ENCODE measurements around the gene MCTP1.
A peak's percentile ranks its signal among the peaks of the same experiment; 100 is the strongest.
"Not testable (repeated sequence)": the region's sequence is repeated elsewhere in the genome, so short reads cannot be mapped to it uniquely, and the experiment has no call there.

Gene MCTP1

DNA sequence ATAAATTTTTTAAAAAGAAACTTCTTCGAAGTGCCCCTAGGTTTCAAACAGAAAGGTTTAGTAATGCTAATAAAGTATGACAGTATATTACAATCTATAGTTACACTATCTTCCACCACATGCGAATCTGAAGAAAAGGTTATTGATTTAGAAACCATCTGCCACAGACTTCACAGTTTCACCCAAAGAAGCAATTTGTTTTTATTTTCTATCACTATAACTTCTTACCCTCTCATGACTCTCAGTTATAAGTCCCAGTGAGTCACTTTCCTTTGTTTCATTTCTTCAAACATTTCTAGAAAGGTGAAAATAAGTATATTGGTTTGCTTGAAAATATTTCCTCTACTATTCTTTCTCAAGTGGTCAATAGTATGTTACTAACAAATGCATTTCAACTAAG lies 93.6 kb downstream of the MCTP1 start:
- DNase-seq (ENCODE audit: low spot score) (no peak), FAIRE-seq (no peak)

DNA sequence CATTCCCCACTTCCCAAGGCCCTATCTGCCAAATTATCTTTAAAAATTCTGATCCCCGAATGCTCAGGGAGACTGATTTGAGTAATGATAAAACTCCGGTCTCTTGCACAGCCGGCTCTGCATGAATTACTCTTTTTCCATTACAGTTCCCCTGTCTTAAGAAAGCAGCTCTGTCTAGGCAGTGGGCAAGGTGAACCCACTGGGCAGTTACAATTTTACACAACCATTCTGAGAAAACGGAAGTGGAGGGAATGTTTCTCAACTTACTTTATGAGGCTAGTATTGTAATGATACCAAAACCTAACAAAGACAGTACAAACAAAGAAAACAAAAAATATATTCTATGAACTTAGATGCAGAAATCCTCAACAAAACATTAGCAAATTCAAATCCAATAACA lies 100.0 kb downstream of the MCTP1 start:
- no peak for DNase-seq (ENCODE audit: low spot score)
- FAIRE-seq: no peak

DNA sequence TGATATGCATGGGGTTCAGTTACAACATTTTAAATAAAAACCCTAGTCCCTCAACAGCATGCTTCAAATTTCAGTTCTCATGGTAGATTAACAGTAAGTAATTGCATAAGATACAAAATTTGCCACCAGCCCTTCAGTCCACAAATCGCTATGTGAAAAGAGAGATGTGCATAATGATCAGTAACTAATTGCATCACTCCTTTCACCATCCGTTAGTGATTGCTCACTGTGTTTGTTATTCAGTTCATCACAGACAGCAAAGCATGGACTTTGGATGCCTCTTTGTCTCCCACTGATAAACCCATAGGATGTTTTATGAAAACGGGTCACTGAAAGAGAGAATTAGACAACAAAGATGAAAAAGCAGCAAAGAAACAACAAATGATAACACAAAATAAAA lies 103.2 kb downstream of the MCTP1 start:
- no peak for DNase-seq (ENCODE audit: low spot score)
- FAIRE-seq: no peak

DNA sequence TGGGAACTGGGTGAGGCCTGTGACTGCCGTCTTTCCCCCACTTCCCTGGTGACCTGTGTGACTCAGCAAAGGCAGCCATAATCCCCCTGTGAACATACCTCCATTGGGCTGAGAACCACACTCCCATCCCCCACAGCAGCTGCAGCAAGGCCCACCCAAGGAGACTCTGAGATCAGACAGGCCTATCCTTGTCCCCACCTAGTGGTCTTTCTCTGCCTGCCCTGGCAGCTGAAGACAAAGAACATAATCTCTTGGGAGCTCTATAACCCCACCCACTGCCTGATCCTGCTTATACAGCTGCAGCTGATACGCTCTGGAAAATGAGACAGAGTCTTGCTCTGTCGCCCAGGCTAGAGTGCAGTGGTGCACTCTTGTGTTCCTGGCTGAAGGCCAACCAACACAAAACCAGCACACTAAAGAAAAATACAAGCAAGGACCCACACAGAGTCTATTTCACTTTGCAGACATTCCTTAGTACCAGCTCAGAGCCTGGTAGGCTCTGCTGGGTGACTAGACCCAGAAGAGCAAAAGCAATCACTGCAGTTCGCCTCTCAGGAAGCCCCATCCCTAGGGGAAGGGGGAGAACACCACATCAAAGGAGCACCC lies 106.7 kb downstream of the MCTP1 start:
- DNase-seq (ENCODE audit: low spot score): peak; percentile 64
- no peak for FAIRE-seq

DNA sequence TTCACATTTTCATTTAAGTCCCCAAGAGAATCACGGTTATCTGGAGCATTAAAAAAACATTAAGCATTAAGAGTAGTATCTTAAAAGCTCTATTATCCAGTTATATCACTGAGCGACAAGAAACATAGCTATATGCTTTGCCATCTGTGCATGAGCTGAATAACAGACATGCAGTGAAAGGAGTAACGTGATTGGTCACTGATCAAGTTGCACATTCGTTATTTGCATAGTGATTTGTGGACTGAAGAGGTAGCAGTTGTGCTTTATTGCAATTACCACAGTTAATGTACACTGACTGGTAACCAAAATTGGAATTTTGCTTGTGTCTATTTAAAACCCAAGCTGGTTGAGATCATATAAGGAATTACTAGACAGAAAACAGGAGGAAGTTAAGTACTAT lies 107.4 kb downstream of the MCTP1 start:
- DNase-seq (ENCODE audit: low spot score): peak; percentile 4
- no peak for FAIRE-seq

DNA sequence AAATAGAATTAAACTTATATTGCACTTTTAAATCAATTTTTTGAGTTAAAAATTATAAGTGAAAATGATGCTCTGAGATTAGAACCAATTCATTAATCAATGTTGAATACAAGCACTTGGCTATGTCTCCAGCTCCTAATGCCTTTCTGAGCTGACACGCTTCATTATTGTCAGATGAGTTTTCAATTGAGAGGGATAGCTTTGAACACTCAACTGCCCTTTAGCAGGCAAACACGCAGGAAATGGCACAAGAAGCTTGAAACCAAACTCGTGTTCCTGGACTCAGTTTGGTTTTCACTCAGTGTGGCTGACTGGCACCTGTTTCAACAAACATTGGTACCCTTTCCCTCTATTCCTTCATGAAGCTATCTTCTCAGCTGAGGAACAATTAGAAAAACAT lies 109.8 kb downstream of the MCTP1 start:
- DNase-seq (ENCODE audit: low spot score) (no peak), FAIRE-seq (no peak)

DNA sequence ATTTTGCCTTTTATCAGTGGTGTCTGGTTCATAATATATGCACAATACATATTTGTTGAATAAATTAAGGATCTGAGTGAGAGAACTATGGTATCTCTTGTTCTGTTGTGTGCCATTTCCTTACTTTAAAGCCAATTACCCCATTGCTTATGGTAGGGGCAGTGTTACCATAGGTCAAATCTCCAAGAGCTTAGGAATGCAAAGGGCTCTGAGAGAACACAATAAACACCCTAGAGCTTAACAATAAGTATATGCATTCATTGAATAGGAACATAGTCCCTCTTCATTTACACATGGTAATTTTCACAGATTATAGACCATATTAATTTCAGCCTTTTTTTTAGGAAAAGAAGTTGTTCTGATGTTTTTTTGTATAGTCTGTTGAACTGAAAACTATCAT lies 112.2 kb downstream of the MCTP1 start:
- DNase-seq (ENCODE audit: low spot score) (no peak), FAIRE-seq (no peak)

DNA sequence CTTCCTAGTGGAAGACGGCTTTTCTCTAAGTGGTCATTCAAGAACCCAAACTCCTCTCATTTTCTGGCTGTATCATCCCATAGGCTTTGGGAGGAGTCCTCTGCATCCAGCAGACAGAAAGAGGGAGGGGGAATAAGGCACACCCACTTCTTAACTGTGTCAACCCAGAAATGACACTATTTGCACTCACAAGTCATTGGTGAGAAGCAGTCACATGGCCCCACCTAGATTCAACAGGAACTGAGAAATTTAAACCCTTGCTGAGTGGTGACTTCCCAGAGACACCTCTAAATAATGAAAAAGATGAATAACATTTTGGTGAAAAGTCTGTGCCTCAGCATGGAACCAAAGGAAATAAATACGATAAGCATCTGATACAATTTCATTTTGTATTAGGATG lies 120.0 kb downstream of the MCTP1 start:
- FAIRE-seq (no peak), DNase-seq (ENCODE audit: low spot score) (no peak)

DNA sequence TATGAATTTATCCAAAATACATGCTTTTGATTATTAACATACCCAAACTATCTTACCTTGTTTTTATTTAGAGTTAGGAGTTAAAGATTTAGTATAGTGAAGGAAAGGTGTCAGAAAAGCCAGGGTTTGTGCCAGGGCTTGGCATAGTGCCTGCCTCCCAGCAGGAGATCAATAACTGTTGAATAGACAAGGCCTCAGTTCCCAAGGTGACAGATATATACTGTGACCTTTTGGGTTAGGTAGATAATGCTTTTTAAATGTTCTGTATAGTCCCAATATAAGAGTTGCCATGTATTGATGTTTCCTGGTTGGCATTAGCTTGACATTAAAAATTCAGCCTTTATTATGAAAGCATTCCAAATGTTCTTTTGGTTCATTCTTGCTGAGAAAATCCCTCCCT lies 121.8 kb downstream of the MCTP1 start:
- DNase-seq (ENCODE audit: low spot score) (no peak), FAIRE-seq (no peak)

DNA sequence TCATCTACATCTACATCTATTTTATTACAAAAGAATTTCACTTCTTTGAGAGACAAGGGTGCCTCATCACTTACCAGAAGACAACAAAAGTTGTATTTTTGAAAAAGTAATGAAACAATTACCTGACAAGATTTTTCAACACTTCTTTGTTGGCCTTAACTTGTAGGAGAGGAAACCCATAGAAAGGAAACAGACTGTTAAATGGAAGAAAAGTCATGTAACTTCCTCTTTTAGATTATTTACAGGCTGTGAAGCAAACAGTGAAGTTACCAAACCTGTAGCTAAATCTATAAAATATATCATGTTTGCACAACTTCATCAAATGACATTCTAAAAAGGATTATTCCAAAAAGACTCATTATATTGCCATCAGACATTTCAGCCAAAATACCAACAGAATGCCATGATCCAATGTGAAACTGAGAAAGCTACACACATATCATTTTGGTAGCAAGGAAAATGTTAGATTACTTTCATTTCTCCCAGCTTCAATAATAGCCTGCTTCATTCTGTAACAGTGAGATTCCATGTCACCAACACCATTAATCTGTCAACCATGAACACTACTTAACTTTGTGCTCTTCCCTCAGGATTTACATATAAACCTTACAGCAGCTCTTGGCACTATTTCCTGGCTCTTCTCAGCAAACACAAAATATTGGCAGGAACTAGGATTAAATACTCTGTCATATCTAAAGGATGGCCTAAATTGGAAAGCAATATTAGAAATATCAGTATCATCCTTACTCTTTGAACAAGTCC lies 122.5 kb downstream of the MCTP1 start:
- FAIRE-seq: no peak
- DNase-seq (ENCODE audit: low spot score): no peak

DNA sequence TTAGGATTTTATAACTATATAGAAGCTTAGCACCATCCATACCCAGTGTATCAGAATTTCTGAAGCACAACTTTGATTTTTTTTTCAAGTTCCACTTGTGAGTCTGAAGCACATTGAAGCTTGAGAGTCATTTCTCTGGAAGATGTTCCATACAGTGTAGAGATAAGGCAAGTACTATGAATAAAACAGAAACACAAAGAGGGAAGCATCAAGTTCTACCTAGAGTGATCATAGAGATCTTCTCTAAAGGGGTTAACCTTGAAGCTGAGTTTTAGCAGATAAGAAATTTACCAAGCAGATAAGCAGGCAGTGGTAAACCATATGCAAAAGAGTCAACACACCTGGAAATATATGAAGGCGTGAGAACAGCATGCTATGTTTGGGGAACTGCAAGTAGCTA lies 125.3 kb downstream of the MCTP1 start:
- DNase-seq (ENCODE audit: low spot score): no peak
- FAIRE-seq: no peak

DNA sequence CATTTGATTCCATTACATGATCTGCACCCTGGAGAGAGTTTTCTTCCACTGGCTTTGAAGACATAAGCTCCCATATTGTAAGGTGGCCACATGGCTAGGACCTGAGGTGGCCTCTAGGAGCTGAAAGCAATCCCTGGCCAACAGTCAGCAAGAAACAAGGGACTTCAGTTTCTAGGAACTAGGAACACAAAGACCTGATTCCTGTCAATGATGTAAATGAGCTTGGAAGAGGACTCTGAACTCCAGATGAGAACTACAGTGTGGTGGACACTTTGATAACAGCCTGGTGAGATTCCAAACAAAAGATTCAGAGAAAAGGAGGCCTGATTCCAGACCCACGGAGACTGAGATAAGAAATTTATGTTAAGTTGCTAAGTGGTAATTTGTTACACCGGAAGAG lies 129.0 kb downstream of the MCTP1 start:
- FAIRE-seq: no peak

DNA sequence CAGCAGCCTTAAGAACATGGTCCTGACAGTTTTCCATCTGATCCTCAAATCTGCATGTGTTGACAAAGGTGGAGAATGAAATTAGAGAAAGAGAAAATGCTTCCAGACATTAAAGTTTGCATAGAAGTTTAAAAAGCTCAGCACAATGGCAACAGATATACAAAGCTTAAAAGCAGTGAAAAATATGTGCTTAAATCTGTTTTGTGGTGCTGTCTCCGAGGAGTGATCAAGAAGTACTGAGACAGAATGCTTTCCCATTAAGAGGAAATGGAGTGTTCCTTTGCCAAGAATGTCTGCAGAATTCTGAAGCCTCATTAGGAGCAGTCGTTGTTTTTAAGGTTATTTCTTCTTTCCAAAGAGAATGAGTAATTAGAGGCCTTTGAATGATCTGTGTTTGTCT lies 131.4 kb downstream of the MCTP1 start:
- no peak for FAIRE-seq
- no peak for DNase-seq (ENCODE audit: low spot score)

More for the DNA sequence above, 129.0 kb downstream of the MCTP1 start:
- DNase-seq (ENCODE audit: low spot score): no peak

DNA sequence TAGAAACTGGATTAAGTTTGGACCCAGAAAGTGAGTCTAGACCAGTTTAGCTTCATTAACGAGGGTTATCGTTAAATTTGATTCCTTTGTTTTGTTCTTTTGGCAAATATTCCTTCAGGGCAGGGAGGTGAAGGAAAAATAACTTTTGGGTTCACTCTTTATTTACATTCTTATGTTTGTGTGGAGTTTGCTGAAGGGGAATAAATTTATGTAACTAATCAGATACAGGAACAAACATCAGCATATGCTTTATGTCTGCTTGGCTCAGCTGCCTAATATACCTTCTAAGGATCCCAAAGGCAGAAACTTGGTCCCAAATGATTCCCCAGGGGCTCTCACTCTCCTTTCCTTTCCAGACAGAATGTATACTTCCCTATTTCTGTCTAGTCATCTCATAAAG lies 132.4 kb downstream of the MCTP1 start:
- no peak for DNase-seq (ENCODE audit: low spot score)
- no peak for FAIRE-seq

DNA sequence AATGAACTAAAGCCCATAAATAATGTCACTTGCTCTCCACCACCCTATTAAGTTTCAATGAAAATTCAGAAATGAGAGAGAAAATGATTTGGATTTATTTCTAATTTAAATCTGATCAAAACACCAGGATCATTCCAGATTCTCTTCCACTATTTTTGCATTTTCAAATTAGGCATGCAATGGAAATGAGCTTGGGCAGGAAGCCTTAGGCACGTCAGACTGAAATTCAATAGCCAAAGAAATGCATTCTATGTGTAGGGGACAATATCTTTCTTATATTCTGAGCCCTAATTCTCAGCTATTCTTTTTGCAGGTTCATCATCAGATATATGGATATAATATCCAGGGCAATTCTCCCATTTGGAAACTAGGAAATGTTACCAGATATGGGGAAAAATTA lies 132.8 kb downstream of the MCTP1 start:
- FAIRE-seq: no peak

DNA sequence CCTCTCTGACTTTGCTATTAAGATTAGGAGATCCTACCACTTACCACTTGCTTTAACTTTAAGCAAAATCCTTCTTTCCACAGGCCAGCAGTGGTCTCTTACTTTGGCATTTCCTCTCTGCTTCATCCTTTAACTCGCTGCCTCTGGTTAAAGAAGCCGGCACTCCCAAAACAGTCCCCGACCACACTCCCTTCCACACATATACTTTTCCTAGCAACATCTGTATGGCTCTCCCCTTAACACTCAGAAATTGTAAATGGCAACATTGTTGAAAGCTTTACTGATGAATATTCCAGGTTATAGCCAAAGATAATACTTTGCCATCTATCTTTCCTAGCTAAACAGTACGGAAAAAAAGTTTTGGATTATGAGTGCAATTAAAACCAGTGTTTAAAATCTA lies 133.2 kb downstream of the MCTP1 start:
- DNase-seq (ENCODE audit: low spot score): no peak
- FAIRE-seq: no peak

More for the DNA sequence above, 132.8 kb downstream of the MCTP1 start:
- DNase-seq (ENCODE audit: low spot score): no peak

DNA sequence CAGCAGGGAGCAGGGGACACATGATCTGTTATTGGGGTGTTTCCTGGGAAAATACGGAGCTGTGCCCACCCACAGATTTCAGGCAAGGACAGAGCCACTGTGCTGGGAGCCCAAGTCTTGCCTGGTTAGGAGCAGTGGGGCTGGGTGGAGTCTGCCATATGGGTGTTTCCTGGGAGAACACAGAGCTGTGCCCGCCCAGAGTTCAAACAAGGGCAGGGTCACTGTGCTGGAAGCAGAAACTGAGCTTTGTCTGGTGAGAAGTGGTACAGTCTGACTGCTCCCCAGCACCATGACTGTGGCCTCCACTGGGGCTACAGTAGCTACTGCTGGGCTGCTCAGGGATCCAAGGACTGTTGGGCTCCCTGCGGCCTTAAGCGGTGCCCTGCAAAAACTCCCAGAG lies 135.5 kb downstream of the MCTP1 start:
- no peak for FAIRE-seq
- DNase-seq (ENCODE audit: low spot score): no peak

DNA sequence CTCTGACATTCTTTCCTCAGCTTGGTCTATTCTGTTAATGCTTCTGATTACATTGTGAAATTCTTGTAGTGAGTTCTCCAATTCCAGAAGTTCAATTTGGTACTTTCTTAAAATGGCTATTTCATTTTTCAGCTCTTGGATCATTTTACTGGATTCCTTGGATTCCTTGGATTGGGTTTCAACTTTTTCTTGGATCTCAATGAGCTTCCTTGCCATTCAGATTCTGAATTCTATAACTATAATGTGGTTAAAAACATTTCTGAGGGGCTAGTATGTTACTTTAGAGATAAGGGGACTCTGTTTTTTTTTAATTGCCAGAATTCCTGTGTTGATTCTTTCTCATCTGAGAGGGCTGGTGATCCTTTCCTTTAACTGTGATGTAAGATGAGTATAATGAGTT lies 136.4 kb downstream of the MCTP1 start:
- no peak for FAIRE-seq
- no peak for DNase-seq (ENCODE audit: low spot score)

DNA sequence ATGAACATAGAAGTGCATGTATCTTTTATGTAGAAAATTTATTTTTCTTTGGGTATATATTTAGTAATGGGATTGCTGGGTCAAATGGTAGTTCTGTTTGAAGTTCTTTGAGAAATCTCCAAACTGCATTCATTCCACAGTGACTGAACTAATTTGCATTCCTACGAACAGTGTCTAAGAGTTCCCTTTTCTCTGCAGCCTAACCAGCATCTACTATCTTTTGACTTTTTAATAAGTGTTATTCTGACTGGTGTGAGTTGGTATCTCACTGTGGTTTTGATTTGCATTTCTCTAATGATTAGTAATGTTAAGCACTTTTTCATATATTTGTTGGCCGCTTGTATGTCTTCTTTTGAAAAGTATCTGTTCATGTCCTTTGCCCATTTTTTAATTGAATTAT lies 141.0 kb downstream of the MCTP1 start:
- DNase-seq (ENCODE audit: low spot score); FAIRE-seq: not testable (repeated sequence)

DNA sequence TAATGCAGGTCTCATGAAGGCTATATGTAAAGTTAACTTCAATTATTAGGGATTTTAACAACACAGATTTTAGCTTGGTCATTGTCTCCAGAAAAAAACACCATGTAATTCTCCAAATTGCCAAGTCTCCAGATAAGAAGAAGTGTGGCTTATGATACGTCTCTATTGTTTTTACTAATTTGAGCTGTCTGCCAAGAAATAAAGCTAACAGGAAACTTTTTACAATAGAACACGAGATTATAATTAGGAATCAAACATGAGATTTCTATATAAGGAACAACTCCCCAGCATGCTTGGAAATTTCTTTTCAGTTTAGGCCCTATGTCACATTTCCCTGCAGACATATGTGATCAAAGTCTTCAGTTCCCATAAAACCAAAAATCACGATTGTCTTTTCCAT lies 142.7 kb downstream of the MCTP1 start:
- FAIRE-seq (no peak), DNase-seq (ENCODE audit: low spot score) (no peak)

DNA sequence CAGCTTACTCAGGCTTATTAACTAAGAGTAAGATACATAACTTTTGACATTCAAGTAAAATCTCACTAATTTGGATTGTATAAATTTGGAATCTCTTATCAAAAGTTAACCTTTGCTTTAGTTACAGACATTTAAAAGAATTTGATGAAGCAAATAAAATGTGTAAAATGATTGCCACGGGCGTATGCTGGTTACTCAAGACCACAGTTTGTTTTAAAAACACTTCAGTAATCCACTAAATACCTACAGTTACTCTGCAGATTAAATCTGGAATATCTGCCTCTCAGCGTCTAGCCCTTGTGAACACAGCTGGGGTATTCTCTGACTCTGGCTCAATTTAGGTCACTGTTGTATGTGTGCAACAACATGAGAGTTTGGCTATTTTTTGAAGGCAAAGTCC lies 143.8 kb downstream of the MCTP1 start:
- FAIRE-seq (no peak), DNase-seq (ENCODE audit: low spot score) (no peak)

DNA sequence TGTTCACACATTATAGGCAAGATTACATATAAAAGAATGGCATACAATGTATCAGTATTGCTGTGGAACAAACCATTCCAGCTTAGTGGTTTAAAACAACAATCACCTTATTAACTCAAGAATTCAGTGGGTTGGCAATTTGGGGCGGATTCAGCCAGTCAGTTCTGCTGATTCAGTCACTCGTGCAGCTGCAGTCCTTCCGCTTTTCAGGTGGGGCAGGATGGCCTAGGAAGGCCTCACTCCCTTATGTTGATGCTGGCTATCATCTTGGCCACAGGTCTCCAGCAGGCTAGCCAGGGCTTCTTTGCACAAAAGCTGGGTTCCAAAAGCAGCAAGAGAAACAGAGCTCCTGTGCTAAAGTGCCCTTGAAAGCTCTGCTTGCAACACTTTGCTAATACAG lies 150.6 kb downstream of the MCTP1 start:
- DNase-seq (ENCODE audit: low spot score) (no peak), FAIRE-seq (no peak)

DNA sequence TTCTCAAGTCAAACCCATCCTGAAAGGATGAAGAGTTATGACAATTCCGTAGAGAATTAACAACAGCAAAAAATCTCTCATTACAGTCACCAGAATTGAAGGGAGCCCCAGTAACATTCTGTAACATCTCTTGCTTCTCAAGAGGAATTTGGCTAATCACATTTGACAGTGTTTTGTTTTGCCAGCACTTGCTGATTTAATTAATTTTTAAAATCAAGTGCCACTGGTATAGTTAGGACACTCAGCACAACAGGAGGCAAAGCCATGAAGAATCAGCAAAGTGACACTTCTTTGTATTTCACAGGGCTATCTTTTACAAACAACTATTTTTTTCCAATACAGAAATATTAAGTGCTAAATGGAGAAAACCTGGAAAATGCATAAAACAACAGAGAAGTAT lies 152.8 kb downstream of the MCTP1 start:
- DNase-seq (ENCODE audit: low spot score): no peak
- no peak for FAIRE-seq
